HL-60 (cell line): Measurements from ENCODE around the gene VGLL2.

Source experiments
- GABPA ChIP-seq: IDR thresholded peaks from 2 replicates; pipeline ENCODE4 v1.6.1; 2012; ENCODE audit warnings: low read depth
- POLR2AphosphoS5 ChIP-seq: IDR thresholded peaks from 2 replicates; pipeline ENCODE4 v1.6.1; 2012; ENCODE audit warnings: low read depth
- SPI1 ChIP-seq: IDR thresholded peaks from 2 replicates; pipeline ENCODE4 v1.6.1; 2012; ENCODE audit warnings: low read depth, mild to moderate bottlenecking, borderline replicate concordance
- TF ChIP-seq, protein P1 (sequence below): IDR thresholded peaks from one replicate; pipeline ENCODE4 v1.5.1; 2011; ENCODE audit warnings: low read length, control low read depth, inconsistent platforms; ENCODE audit not compliant: insufficient read depth
- TF ChIP-seq, protein P2 (sequence below): IDR thresholded peaks from 2 replicates; pipeline ENCODE4 v1.6.1; 2012; ENCODE audit warnings: low read depth; ENCODE audit not compliant: insufficient replicate concordance

DNA sequence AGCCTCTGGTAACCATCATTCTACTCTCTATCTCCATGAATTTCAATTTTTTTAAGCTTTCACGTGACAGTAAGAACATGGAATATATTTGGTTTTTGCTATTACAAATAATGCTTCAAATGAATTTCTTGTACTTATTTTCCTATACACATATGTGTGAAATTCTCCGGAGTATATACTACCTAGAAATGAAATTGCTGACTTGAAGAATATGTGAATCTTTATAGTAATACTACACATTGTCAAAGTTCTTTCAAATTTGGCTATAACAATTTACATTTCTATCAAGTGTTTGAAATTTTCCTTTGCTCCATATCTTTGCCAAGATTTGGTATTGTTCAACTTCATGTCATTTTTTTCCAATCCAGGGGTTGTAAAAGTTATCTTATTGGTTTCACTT, 11.6 kb upstream of the VGLL2 start:
- TF ChIP-seq, protein P1, sequence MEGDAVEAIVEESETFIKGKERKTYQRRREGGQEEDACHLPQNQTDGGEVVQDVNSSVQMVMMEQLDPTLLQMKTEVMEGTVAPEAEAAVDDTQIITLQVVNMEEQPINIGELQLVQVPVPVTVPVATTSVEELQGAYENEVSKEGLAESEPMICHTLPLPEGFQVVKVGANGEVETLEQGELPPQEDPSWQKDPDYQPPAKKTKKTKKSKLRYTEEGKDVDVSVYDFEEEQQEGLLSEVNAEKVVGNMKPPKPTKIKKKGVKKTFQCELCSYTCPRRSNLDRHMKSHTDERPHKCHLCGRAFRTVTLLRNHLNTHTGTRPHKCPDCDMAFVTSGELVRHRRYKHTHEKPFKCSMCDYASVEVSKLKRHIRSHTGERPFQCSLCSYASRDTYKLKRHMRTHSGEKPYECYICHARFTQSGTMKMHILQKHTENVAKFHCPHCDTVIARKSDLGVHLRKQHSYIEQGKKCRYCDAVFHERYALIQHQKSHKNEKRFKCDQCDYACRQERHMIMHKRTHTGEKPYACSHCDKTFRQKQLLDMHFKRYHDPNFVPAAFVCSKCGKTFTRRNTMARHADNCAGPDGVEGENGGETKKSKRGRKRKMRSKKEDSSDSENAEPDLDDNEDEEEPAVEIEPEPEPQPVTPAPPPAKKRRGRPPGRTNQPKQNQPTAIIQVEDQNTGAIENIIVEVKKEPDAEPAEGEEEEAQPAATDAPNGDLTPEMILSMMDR = no peak
- TF ChIP-seq GABPA (no peak), POLR2AphosphoS5 (no peak), SPI1 (no peak)
- TF ChIP-seq, protein P2, sequence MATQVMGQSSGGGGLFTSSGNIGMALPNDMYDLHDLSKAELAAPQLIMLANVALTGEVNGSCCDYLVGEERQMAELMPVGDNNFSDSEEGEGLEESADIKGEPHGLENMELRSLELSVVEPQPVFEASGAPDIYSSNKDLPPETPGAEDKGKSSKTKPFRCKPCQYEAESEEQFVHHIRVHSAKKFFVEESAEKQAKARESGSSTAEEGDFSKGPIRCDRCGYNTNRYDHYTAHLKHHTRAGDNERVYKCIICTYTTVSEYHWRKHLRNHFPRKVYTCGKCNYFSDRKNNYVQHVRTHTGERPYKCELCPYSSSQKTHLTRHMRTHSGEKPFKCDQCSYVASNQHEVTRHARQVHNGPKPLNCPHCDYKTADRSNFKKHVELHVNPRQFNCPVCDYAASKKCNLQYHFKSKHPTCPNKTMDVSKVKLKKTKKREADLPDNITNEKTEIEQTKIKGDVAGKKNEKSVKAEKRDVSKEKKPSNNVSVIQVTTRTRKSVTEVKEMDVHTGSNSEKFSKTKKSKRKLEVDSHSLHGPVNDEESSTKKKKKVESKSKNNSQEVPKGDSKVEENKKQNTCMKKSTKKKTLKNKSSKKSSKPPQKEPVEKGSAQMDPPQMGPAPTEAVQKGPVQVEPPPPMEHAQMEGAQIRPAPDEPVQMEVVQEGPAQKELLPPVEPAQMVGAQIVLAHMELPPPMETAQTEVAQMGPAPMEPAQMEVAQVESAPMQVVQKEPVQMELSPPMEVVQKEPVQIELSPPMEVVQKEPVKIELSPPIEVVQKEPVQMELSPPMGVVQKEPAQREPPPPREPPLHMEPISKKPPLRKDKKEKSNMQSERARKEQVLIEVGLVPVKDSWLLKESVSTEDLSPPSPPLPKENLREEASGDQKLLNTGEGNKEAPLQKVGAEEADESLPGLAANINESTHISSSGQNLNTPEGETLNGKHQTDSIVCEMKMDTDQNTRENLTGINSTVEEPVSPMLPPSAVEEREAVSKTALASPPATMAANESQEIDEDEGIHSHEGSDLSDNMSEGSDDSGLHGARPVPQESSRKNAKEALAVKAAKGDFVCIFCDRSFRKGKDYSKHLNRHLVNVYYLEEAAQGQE = no peak
